RWPE2 (cell line): Measurements from ENCODE around the gene PLEKHA8.

Experiments
- ATAC-seq: fragments of 200-7000 bp; cut with Tn5 transposase; 3 replicates; pipeline ENCODE4 v1.9.1; 2021; ENCODE audit warnings: low read depth
- DNase-seq: peaks from one replicate; pipeline ENCODE4 v3.0.0-alpha.2; 2020; ENCODE audit warnings: low spot score
- H3K27ac ChIP-seq: fragments of 450-650 bp; 2 replicates; pipeline ENCODE4 v1.5.1; 2017; ENCODE audit warnings: mild to moderate bottlenecking; ENCODE audit not compliant: poor library complexity, severe bottlenecking
- H3K27me3 ChIP-seq: fragments of 250-450 bp; sonication (Bioruptor Pico); 2 replicates; pipeline ENCODE4 v1.5.1; 2021; ENCODE audit warnings: mild to moderate bottlenecking, moderate library complexity; ENCODE audit not compliant: insufficient read depth, poor library complexity, severe bottlenecking
- H3K36me3 ChIP-seq: fragments of 250-450 bp; sonication (Bioruptor Pico); 2 replicates; pipeline ENCODE4 v1.5.1; 2020; ENCODE audit warnings: low read depth, mild to moderate bottlenecking, moderate library complexity
- H3K4me1 ChIP-seq: fragments of 250-450 bp; sonication (Bioruptor Pico); 2 replicates; pipeline ENCODE4 v1.5.1; 2021; ENCODE audit warnings: mild to moderate bottlenecking, moderate library complexity; ENCODE audit not compliant: insufficient read depth, poor library complexity, severe bottlenecking
- H3K4me3 ChIP-seq: fragments of 250-450 bp; sonication (Bioruptor Pico); 2 replicates; pipeline ENCODE4 v1.5.1; 2021; ENCODE audit warnings: mild to moderate bottlenecking, moderate library complexity; ENCODE audit not compliant: severe bottlenecking
- H3K9me3 ChIP-seq: fragments of 250-450 bp; sonication (Bioruptor Pico); 2 replicates; pipeline ENCODE4 v1.5.1; 2021; ENCODE audit warnings: mild to moderate bottlenecking, moderate library complexity; ENCODE audit not compliant: severe bottlenecking
- CTCF ChIP-seq: fragments of 450-650 bp; IDR thresholded peaks from one replicate; pipeline ENCODE4 v1.5.1; 2017; ENCODE audit warnings: mild to moderate bottlenecking, moderate library complexity; ENCODE audit not compliant: poor library complexity, severe bottlenecking

The PLEKHA8 gene

GRCh38 chr7:30028216-30028748 lies at the start of gene PLEKHA8:
Gene PLEKHA8, plus strand, starts transcription at chr7:30028412. Its CDS starts 351 bp downstream, at chr7:30028763.
- peaks cover 17% of the 10 kb centered on the region for H3K4me1 ChIP-seq
- no peaks in the 10 kb centered on the region for H3K27me3 ChIP-seq
- DNase-seq (peak; percentile 81), ATAC-seq (peak; percentile 24)
- TF ChIP-seq CTCF = no peak
- H3K27ac ChIP-seq = peak within 1 kb of the TSS; percentile 74
- peak within 1 kb of the TSS; percentile 78 for H3K4me3 ChIP-seq
- peaks cover 4% of the 10 kb centered on the region; the same call in 1 of the 2 replicates for H3K36me3 ChIP-seq
- H3K9me3 ChIP-seq = no peaks in the 10 kb centered on the region

GRCh38 chr7:29980151-29980550 lies 48.1 kb upstream of the PLEKHA8 start:
- Histone ChIP-seq H3K27me3 (no peaks in the 10 kb centered on the region), H3K36me3 (peaks cover 14% of the 10 kb centered on the region), H3K27ac (no peak overlapping the region), H3K9me3 (no peaks in the 10 kb centered on the region), H3K4me3 (no peak overlapping the region), H3K4me1 (no peaks in the 10 kb centered on the region)
- no peak for ATAC-seq
- TF ChIP-seq CTCF = no peak
- no peak for DNase-seq

GRCh38 chr7:29987083-29987482 lies 41.1 kb upstream of the PLEKHA8 start:
- ATAC-seq = no peak
- H3K36me3 ChIP-seq = no peaks in the 10 kb centered on the region
- H3K4me3 ChIP-seq = no peak overlapping the region
- no peaks in the 10 kb centered on the region for H3K27me3 ChIP-seq
- TF ChIP-seq CTCF = no peak
- H3K27ac ChIP-seq = peak overlapping the region; percentile 98
- DNase-seq = no peak
- H3K9me3 ChIP-seq = no peaks in the 10 kb centered on the region
- H3K4me1 ChIP-seq = peaks cover 20% of the 10 kb centered on the region

GRCh38 chr7:29987811-29988317 lies 40.3 kb upstream of the PLEKHA8 start:
- H3K4me1 ChIP-seq = peaks cover 20% of the 10 kb centered on the region
- TF ChIP-seq CTCF = no peak
- peak overlapping the region; percentile 98 for H3K27ac ChIP-seq

More at GRCh38 chr7:29987811-29988317, 40.3 kb upstream of the PLEKHA8 start:
- no peaks in the 10 kb centered on the region for H3K36me3 ChIP-seq
- no peak for DNase-seq
- H3K4me3 ChIP-seq = peak overlapping the region; percentile 66
- H3K9me3 ChIP-seq = no peaks in the 10 kb centered on the region
- H3K27me3 ChIP-seq = no peaks in the 10 kb centered on the region
- peak; percentile 61 for ATAC-seq
